Measurements from ENCODE around the gene BABAM2.
"Not testable (repeated sequence)": the region's sequence is repeated elsewhere in the genome, so short reads cannot be mapped to it uniquely, and the experiment has no call there.

BABAM2 gene

DNA sequence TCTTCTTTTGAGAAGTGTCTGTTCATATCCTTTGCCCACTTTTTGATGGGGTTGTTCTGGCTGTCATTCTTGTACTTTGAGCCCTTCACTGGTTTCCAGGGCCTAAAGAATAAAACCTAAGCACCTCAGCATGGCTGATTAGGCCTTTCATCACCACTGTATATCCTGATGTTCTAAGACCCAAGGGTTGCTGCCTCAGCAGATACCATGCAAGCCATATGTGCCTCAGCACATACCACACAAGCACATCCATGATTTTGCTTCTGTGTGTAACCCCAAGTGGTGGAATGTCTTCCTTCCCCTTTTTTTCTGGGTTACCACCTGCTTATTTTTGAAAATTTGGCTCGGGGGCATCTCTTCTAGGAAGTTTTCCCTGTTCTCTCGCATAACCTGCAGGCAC, 11.7 kb upstream of the BABAM2 start:
- DNase-seq (ENCODE audit: low read depth in 2 of 2): no peak

DNA sequence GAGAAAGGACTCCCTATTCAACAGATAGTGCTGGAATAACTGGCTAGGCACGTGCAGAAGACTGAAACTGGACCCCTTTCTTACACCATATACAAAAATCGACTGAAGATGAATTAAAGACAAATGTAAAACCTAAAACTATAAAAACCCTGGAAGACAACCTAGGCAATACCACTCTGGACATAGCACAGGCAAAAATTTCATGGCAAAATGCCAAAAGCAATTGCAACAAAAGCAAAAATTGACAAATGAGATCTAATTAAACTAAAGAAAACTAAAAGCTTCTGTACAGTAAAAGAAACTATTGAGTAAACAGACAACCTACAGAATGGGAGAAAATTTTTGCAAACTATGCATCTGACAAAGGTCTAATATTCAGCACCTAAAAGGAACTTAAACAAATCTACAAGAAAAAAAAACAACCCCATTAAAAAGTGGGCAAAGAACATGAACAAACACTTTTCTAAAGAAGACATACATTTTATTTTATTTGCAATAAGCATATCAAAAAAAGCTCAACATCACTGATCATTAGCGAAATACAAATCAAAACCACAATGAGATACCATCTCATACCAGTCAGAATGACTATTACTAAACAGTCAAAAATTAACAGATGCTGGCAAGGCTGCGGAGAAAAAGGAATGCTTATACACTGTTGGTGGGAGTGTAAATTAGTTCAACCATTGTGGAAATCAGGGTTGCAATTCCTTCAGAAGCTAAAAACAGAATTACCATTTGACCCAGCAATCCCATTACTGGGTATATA, 8.5 kb upstream of the BABAM2 start:
- DNase-seq (ENCODE audit: low read depth in 2 of 2): not testable (repeated sequence)

DNA sequence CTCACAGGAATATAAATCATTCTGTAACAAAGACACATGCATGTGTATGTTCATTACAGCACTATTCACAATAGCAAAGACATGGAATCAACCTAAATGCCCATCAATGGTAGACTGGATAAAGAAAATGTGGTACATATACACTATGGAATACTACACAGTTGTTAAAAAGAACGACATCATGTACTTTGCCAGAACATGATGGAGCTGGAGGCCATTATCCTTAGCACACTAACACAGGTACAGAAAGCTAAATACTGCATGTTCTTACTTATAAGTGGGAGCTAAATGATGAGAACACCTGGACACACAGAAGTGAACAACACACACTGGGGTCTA, 8.0 kb upstream of the BABAM2 start:
- DNase-seq (ENCODE audit: low read depth in 2 of 2): not testable (repeated sequence)

DNA sequence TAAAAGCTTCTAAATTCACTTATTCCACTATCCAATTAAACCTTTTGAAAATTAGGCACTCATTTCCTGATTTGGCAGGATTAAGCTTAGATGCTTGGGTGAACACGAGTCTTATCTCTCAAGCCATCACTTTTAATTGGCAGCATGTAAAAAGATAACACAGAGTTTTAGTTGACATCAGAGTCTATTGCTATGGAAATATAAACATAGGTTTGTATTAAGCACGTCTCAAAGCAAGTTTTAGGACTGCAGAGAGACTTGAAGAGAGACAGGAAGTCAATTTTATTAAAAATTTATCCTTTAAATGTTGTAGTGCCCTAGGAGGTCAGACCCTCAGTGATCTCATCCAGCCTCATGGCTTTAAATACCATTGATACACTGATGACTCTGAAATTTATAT, 5.9 kb upstream of the BABAM2 start:
- no peak for DNase-seq (ENCODE audit: low read depth in 2 of 2)

DNA sequence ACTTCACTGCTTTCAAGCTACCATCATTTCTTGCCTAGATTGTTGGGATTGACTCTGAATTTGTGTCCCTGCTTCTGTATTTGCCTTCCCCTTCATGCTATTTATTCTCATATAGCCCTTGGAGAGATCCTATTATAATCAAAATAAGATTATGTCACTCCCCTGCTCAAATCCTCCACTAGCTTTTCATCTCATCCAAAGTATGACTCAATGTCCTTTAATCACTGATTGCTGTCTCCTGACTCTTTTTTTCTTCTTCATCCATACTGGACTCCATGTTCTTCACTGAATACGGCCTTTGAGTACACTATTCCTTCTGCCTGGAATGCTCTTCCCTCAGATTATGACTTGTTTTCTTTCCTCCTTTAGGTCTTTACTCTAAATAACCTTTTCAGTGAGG, 5.3 kb upstream of the BABAM2 start:
- DNase-seq (ENCODE audit: low read depth in 2 of 2): no peak

DNA sequence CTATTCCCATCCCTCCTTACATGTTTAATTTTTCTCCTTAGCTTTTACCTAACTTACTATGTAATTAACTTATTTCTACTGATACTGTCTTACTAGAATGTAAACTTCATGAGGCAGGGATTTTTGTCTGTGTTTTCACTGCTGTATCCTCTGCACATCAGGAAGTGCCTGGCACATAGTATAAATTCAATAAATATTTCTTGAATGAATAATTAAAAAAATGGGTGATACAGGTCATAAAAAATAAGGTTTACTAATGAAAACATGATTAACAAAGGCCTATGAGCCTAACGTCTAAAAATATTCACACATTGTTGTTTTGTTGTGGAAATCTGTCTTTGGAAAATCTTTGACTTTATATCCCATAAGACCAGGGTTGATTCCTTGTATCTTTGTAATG, 4.9 kb upstream of the BABAM2 start:
- DNase-seq (ENCODE audit: low read depth in 2 of 2): no peak

DNA sequence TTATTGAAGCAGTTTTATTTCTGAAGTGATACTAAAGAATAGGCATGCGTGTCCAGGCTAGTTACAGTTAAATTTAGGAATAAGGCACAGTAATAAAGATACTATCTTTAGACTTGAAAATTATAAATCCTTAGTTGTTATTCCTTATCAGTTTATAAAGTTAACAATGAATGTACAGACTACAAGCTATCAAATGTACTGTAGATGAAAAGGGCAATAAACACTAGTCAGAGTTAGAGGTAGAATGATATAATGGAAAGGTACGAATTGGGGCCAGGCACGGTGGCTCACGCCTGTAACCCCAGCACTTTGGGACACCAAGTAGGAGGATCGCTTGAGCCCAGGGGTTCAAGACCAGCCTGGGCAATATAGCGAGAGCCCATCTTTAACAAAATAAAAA, 4.2 kb upstream of the BABAM2 start:
- DNase-seq (ENCODE audit: low read depth in 2 of 2): no peak

DNA sequence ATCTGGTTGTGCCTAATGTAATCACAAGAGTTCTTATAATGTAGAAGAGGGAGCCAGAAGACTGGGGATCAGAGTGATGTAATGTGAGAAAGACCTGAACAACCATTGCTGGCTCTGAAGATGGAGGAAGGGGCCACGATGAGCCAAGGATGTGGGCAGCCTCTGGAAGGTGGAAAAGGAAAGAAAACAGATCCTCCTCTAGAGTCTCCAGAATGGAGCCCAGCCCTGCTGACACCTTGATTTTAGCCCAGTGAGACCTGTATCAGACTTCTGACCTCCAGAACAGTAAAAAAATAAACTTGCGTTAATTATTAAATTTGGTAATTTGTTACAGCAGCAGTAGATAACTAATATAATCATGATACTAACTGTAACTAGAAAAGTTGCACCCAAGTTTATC, 3.4 kb upstream of the BABAM2 start:
- no peak for DNase-seq (ENCODE audit: low read depth in 2 of 2)

DNA sequence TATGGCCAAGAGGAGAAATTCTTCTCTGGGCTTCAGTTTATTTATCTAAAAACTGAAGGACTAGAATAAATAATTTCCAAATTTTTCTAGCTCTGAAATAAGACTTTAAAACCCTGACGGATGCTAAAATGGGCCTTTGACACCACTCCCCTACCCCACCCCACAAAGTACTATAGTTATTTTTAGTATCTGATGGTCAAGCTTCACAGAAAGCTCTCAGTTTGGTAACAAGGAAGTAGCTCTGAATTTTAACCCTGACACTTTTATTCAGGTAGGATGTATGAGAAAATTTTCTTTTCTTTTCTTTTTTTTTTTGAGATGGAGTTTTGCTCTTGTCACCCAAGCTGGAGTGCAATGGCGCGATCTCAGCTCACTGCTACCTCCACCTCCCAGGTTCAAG, 2.7 kb upstream of the BABAM2 start:
- DNase-seq (ENCODE audit: low read depth in 2 of 2): no peak

DNA sequence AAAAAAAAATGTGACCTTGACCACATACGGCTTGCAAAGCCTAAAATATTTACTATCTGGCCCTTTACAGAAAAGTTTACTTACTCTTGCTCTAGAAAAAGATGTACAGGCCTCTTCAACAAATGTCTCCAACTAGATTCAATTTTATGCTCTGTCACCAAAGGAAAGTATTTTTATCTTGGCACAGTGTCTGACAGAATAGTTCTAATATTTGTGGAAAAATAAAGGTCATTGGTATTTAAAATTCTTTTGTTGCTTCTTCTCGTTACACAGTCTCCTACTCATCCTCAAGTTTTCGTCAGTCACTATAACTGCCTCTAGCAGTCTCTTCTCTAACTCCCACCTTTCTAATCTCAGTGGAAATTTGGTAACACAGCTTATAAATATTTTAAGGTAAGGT, 1.7 kb upstream of the BABAM2 start:
- peak; percentile 42 to 46 for DNase-seq (ENCODE audit: low read depth in 2 of 2)

DNA sequence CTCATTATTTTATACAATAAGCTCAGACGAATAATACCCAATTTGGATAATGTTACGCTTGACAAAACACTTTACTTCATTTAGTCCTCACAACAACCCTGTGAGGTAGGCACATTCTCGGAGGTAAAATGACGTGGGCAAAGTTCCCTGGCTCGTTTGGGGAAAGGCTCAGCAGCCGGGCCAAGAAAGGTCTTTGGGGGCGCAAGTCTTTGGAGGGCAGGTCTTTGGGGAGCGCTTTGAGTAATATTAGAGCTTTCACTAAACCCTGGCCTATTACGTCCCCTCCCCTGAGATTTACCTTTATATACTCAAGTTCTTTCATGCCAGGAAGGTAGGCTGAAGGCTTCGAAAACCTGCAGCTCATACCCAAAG, 769 bp upstream of the BABAM2 start:
- DNase-seq (ENCODE audit: low read depth in 2 of 2): no peak

DNA sequence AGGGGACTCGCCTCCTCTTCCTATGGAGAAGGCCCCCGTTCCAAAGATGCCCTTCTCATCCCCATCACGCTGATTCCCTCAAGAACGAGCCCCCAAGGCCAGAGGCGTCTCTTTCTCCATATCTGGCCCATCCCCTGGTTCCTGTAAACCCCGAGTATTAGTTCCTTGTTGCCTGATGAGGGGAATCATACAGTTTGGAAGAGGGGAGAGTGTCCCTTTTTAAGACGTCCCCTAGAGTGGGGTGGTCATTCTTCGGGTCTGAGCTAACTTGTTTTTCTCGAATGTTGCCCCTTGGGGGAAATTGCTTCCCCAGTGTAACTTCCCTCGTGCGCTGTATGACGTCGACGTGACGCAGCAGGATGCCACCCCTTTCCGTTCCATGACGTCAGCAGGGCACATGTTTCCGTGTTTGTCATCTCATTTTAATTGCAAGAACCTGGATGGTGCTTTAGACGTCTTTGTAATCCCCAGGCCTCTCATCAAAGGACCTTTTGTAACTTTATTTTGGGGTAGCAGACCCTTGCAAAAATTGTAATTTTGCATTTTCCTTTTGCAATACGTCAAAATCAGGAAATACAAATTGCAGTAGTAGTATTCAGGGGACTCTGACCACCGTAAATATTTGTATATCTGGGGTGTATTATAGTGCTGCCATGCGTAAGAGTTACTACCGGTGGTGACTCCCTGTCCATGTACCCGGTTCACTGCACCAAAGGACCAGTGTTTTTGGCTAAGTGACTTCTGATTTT, 569 bp downstream of the BABAM2 start:
- peak; percentile 38 to 41 for DNase-seq (ENCODE audit: low read depth in 2 of 2)

DNA sequence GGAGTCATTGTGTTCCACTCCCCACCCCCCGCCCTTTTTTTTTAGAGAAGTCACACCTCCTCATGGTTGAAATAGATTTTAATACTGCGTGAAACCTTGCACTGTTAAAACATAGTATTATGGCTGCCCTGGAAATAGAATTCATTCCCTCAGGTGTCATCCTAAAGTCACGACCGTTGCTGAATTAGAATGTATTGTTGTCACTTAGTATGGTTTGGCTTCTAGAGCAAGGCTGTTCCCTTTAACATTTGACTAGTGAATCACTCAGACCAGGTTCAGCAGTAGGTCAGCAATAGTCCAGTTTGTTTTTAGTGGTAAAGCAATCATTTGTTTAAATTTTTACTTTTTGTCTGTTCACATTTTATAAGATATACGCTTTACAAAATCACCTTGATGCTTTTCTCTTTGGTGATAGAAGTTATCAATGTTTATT, 1.2 kb downstream of the BABAM2 start:
- no peak for DNase-seq (ENCODE audit: low read depth in 2 of 2)

DNA sequence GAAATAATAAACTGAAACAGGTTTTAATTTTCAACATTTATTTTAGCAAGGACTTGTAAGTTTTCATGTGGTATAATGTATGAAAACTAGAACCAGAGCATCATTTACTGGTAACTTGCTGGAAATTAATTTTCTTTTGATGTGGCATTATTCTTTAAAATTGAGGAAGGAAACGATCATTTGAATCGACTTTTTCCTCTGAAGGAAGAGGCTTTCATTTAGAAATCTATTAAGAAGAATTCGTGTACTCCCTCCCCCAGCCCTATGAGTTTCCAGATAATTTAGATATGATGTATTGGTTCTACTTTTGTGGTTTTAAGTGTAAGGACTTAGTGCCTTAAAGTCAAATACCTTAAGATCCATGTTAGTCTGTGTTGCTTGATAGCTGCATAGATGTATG, 2.5 kb downstream of the BABAM2 start:
- DNase-seq (ENCODE audit: low read depth in 2 of 2): no peak

DNA sequence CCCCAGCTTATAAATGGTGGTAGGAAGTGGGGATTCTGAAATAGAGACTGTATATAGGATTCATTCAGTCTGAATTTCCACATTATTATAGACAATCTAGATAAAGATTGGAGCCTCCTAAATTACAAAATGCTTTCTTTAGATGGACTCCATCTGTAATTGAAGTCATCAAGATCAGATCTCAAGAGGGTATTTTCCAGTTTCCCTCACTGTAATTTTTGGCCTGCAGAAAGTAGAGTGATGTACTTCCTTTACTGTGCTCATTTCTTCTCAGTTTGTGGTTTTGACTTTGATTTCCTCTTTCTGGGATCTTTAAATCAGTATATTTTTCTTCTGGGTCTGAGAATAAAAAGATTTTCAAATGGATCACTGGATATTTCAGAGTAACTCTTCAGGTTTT, 7.2 kb downstream of the BABAM2 start:
- no peak for DNase-seq (ENCODE audit: low read depth in 2 of 2)

DNA sequence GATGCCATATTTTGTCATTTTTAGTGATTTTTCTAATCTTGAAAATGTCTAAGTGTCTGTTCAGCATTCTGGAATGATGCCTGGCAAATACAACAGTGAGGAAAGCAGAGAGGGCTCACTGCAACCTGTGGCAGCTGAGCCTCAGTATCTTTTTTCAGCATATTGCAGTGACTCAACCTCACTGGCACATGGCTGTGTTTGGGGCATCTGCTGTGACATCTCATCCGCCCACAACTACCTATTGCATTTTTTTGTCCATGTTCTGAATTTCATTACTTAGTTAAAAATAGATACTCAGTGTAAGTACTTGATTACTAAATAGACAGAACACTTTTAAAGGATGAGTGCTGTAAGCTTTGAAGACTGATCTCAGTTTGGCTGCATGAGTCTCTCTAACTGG, 10.7 kb downstream of the BABAM2 start:
- no peak for DNase-seq (ENCODE audit: low read depth in 2 of 2)

DNA sequence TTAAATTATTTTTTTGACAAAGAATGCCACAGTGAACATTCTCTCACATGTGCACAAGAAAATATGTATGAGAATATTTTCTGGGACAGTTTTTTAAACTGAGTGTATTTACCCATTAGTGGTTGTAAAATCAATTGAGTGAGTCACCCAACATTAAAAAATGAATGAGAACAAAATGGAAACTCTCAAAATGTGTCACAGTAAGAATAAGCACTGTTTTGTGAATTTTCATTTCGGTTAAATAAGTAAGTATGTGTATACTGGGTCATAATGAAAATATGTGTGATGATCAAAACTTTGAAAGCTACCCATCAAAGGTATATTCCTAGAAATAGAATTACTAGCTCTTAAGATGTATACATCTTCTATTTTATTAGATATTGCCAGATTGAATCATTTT, 11.6 kb downstream of the BABAM2 start:
- DNase-seq (ENCODE audit: low read depth in 2 of 2): no peak

DNA sequence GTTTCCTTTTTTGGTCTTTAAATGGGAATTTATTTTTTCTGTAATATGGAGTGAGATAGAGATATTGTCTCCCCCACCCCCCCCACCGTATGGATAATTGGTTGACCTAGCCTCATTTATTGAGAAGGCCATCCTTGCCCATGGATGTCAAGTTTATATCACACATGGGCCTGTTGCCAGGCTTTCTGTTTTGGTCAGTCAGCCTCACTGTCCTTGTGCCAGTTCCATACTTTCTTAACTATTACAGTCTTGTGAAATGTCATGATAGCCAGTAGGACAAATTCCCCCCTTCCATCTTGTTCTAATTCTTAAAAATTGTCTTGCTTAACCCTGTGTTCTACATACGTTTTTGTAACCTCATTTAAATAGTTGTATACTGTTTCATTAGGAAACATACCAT, 12.5 kb downstream of the BABAM2 start:
- DNase-seq (ENCODE audit: low read depth in 2 of 2): no peak

DNA sequence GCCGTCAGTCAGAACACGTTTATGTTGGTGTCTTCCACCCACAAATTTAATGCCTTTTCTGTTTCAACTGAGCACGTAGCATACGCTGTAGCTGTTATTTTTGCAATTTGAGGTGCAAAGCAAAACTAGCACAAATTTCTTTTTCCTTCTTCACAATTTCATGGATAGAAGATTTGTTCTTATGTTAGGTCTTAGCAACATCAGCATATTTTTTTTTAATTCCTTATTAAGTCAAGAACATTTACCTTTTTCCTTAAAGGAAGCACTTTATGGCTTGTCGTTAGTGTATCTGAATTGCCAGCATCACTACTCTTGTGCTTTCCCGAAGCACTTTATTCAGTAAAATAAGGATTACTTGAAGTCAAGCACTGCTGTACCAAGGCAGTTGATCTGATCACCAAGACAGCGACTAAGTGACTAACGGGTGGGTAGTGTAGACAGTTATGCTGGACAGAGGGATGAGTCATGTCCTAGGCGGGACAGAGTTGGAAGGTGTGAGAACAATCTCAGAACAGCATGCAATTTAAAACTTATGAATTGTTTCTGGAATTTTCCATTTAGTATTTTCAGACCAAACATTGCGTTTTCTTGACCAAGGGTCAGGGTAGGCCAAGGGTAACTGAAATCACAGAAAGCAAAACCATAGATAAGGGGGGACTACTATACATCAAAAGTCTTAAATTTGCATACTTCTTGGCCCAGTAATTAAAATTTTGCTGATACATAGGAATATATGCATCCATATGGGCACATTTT, 13.3 kb downstream of the BABAM2 start:
- no peak for DNase-seq (ENCODE audit: low read depth in 2 of 2)

DNA sequence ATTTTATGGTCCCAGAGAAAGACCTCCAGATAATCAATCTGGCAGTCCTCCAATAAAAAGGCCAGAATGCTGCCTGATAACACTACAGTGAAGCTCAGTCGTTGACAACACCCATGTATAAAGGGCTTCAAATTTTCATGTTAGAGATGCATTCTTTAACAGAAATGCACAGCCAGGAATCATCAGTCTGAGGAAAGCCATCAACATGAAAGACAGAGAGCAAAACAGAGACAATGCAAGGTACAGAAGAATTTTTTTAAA, 13.8 kb downstream of the BABAM2 start:
- DNase-seq (ENCODE audit: low read depth in 2 of 2): no peak

DNA sequence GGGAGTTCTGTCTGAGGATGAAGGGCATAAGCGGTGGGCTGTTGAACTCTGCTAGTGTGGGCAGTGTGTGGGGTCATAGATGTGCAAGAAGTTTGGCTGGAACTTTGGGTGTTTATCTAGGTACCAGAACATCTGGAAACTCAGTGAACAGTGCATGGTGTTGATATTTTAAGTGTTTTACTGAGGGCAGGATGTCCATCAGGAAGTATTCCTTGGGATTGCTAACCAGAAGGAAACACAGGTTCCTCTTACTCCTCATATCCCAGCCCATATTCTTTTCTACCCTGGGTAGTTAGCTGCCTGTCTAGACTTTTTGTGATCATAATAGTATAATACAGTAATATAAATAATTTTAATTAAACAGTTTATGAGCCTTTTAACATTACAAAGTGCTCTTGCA, 15.5 kb downstream of the BABAM2 start:
- no peak for DNase-seq (ENCODE audit: low read depth in 2 of 2)

DNA sequence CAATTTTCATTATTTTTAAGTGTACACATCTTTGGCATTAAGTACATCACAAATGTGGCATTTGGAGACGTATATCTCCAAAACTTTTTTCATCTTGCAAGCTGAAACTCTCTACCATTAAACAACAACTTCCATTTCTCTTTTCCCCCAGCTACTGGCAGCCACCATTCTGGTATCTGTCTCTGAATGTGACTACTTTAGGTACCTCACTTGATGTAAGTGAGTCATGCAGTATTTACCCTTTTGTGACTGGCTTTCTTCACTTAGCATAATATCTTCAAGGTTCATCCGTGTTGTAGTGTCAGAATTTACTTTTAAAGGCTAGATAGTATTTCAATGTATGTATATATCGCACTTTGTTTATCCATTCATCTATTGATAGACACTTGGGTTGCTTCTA, 17.0 kb downstream of the BABAM2 start:
- no peak for DNase-seq (ENCODE audit: low read depth in 2 of 2)

DNA sequence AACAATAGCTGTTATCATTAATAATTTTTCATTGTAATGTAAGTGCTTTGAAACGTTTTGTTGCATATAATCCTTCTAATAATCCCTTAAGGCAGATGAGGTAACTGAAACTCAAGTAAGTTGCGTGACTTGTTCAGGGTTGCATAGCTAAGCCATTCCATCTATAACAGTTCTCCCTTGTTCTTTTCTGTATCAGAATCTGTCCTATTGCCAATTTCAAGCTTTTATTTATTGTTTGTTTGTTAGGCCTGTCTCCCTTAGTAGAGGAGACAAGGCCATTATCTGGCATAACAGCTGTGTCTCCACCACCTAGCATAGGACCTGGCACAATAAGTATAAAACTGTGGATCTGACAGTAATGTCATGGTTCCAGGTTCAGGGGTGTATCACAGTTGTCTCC, 19.4 kb downstream of the BABAM2 start:
- DNase-seq (ENCODE audit: low read depth in 2 of 2): no peak

Data from fibroblast of skin of left biceps (primary cell).